A172 (cell line): ENCODE measurements around the gene HCRT. TPM values are rescaled to one million over a fixed set of nuclear protein-coding genes. Genes with fewer than 3 reads are reported as not detected.
"Not testable (repeated sequence)": the region's sequence is repeated elsewhere in the genome, so short reads cannot be mapped to it uniquely, and the experiment has no call there.

Experiments
- DNase-seq: peaks from one replicate; pipeline ENCODE4 v3.0.0-alpha.2; 2015; ENCODE audit warnings: low spot score
- total RNA-seq: library from RNA; depleted of rRNA; stranded (reverse); fragments of >200 nt; shearing (Covaris generic); gene quantifications from 2 replicates; pipeline ENCODE4 v1.2.3, GENCODE V29; 2014; rRNA removed

HCRT gene
- total RNA-seq, 1 experiment from 2014 or later = not detected

GRCh38 chr17:42141382-42141781 lies 43.9 kb downstream of the HCRT start:
- no peak for DNase-seq

GRCh38 chr17:42140690-42141089 lies 44.6 kb downstream of the HCRT start:
- DNase-seq = not testable (repeated sequence)

GRCh38 chr17:42138749-42139492 lies 46.3 kb downstream of the HCRT start:
- DNase-seq = no peak

GRCh38 chr17:42136654-42137051 lies 48.6 kb downstream of the HCRT start:
- no peak for DNase-seq

- peak; percentile 90 for DNase-seq
Measured at GRCh38 chr17:42135664-42136653, 49.3 kb downstream of the HCRT start.

GRCh38 chr17:42135151-42135550 lies 50.1 kb downstream of the HCRT start:
- no peak for DNase-seq

Other genes starting within 250 kb of the HCRT start
- 110 and 127 TPM in 2 replicates for gene CNP, start 218.7 kb downstream of the HCRT start, total RNA-seq
- gene DNAJC7, start 168.0 kb downstream of the HCRT start, total RNA-seq = 118 and 132 TPM in 2 replicates
- gene NKIRAS2, start 165.4 kb downstream of the HCRT start, total RNA-seq = 48.6 and 51.8 TPM in 2 replicates
- gene C17orf113, start 134.9 kb downstream of the HCRT start, total RNA-seq = not detected in 2 replicates
- gene ZNF385C, start 87.0 kb downstream of the HCRT start, total RNA-seq = not detected in 2 replicates
- gene DHX58, start 72.7 kb downstream of the HCRT start, total RNA-seq = 7.8 and 10.0 TPM in 2 replicates
- gene KAT2A, start 64.1 kb downstream of the HCRT start, total RNA-seq = 19.9 and 22.3 TPM in 2 replicates
- not detected in 2 replicates for gene HSPB9, start 62.6 kb downstream of the HCRT start, total RNA-seq
- 96.9 and 131 TPM in 2 replicates for gene RAB5C, start 30.5 kb downstream of the HCRT start, total RNA-seq
- 0.02 TPM in 1 of 2 replicates, not detected in the other for gene KCNH4, start 4.3 kb downstream of the HCRT start, total RNA-seq
- 27.0 and 31.5 TPM in 2 replicates for gene GHDC, start 9.0 kb upstream of the HCRT start, total RNA-seq
- gene STAT5B, start 90.9 kb upstream of the HCRT start, total RNA-seq = 23.4 and 30.9 TPM in 2 replicates
- 5.0 and 5.5 TPM in 2 replicates for gene STAT5A, start 103.0 kb upstream of the HCRT start, total RNA-seq
- gene STAT3, start 203.0 kb upstream of the HCRT start, total RNA-seq = 78.5 and 92.9 TPM in 2 replicates
- 569 and 659 TPM in 2 replicates for gene CAVIN1, start 237.8 kb upstream of the HCRT start, total RNA-seq